Naive B cell (primary cell): Measurements from ENCODE around the gene TP53RK. TPM values are rescaled to one million over a fixed set of nuclear protein-coding genes. Genes with fewer than 3 reads are reported as not detected.

Source experiments
- ATAC-seq, 2 donors: fragments of 150-1000 bp; cut with Tn5 transposase; 2 replicates each; pipeline ENCODE4 v1.10.0; 2021; ENCODE audit warnings: low read depth in 2 of 2, mild to moderate bottlenecking in 2 of 2, moderate library complexity in 2 of 2
- DNase-seq: peaks from one replicate; pipeline ENCODE4 v3.0.0; 2022
- H3K27ac Mint-ChIP-seq, 6 donors: one replicate each; pipeline ENCODE4 v1.8.0; 2020 to 2022; ENCODE audit warnings: mild to moderate bottlenecking in 6 of 6, mixed read lengths in 6 of 6, moderate library complexity in 5 of 6, inconsistent platforms in 2 of 6
- H3K27me3 Mint-ChIP-seq, 3 donors: one replicate each; pipeline ENCODE4 v1.8.0; 2021 to 2022; ENCODE audit warnings: mixed read lengths in 3 of 3, mild to moderate bottlenecking in 1 of 3
- H3K36me3 Mint-ChIP-seq, 2 donors: one replicate each; pipeline ENCODE4 v1.8.0; 2020 to 2022; ENCODE audit warnings: mixed read lengths in 2 of 2, inconsistent platforms in 1 of 2, mild to moderate bottlenecking in 1 of 2
- H3K4me1 Mint-ChIP-seq, 3 donors: one replicate each; pipeline ENCODE4 v1.8.0; 2020 to 2022; ENCODE audit warnings: mixed read lengths in 3 of 3, inconsistent platforms in 1 of 3, mild to moderate bottlenecking in 1 of 3, moderate library complexity in 1 of 3
- H3K4me3 Mint-ChIP-seq, 8 donors: one replicate each; pipeline ENCODE4 v1.8.0; 2020 to 2022; ENCODE audit warnings: mild to moderate bottlenecking in 8 of 8, mixed read lengths in 8 of 8, moderate library complexity in 8 of 8, inconsistent platforms in 2 of 8
- H3K9me3 Mint-ChIP-seq, 7 donors: one replicate each; pipeline ENCODE4 v1.8.0; 2020 to 2022; ENCODE audit warnings: mixed read lengths in 7 of 7, mild to moderate bottlenecking in 5 of 7, inconsistent platforms in 2 of 7, moderate library complexity in 1 of 7
- polyA plus RNA-seq, 6 donors: library from polyadenylated mRNA; unstranded; fragments of 300-500 nt; fragmentation: Illumina TruSeq; gene quantifications; one replicate each; pipeline ENCODE4 v1.2.3, GENCODE V29; 2021; ENCODE audit warnings: low read depth in 6 of 6

The TP53RK gene
- polyA plus RNA-seq, 6 donors from 2014 or later = 7.2 to 18.8 (median 13.4) TPM

DNA sequence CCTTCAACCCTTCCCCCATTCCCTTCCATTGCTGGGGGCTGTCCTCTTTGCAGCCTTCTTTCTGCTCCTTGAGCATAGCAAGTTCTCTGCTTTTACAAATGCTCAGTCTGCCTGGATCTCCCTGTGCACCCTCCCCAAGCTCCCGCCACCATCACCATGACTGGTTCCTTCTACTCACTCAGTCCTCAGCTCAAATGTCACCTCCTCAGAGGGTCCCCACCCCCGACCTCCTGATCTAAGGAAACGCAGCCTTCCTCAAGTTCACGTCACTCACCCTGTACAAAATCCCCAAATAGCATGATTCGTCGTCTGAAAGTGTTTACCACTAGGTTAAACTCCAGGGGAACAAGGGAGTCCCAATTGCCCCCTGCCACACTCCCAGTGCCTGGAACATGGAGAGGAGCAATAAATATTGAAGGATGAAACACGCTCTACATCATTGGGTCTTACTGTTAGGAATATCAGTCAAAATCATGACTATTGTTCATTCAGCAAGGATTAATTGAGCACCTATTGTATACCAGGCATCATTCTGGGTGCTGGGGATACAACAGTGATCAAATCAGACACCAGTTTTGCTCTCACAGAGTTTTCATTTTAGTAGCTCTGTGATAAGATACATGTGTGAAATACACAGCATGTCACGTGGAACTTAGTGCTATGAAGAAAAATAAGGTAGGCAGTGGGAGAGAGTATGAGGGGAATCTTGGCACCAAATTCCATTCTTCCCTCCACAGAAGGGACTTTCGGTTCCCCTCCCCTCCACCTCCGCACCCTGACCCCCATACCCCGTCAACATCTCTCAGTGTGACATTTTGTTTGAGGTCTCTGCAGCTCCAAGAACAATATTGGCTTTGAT is 15.6 kb downstream of the TP53RK start:
- no peak overlapping the region for H3K4me3 Mint-ChIP-seq
- DNase-seq = no peak
- peaks cover 2 to 14% (median 8%) of the 10 kb centered on the region in 7 donors for H3K9me3 Mint-ChIP-seq
- peak overlapping the region in 1 of 6 donors; percentile 33 for H3K27ac Mint-ChIP-seq
- no peak for ATAC-seq
- peaks cover 4 to 10% of the 10 kb centered on the region in 2 donors for H3K36me3 Mint-ChIP-seq
- no peaks in the 10 kb centered on the region for H3K27me3 Mint-ChIP-seq
- peaks cover 0 to 4% (median 0%) of the 10 kb centered on the region in 3 donors for H3K4me1 Mint-ChIP-seq

DNA sequence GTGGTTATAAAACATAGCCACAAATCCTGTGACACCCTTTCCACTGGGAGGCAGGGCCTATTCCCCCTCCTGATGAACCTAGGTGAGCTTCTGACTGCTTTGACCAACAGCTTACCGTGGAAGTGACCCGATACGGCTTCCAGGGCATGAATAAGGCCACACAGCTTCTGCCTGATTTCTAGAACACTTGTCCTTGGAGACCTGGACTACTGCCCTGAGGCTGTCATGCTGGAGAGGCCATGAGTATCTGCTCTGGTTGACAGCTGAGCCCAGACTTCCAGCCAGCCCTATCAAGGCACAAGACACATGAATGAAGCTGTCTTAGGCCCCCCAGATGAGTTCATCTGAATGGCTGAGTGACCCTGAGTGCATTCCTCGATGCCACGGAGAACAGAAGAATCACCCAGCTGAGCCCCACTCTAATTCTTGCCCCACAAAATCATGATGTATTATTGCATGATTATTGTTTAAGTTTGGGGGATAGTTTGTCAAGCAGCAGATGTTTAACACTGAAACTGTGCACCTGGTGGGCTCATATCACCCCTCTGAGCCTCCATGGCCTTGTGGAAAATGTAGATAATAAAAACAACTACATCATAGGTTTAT is 16.6 kb downstream of the TP53RK start:
- Mint-ChIP-seq H3K4me1 (peaks cover 0 to 4% (median 0%) of the 10 kb centered on the region in 3 donors), H3K27ac (no peak overlapping the region), H3K4me3 (no peak overlapping the region), H3K36me3 (peaks cover 3 to 10% of the 10 kb centered on the region in 2 donors), H3K27me3 (no peaks in the 10 kb centered on the region), H3K9me3 (peaks cover 2 to 14% (median 8%) of the 10 kb centered on the region in 7 donors)
- ATAC-seq (no peak), DNase-seq (no peak)

DNA sequence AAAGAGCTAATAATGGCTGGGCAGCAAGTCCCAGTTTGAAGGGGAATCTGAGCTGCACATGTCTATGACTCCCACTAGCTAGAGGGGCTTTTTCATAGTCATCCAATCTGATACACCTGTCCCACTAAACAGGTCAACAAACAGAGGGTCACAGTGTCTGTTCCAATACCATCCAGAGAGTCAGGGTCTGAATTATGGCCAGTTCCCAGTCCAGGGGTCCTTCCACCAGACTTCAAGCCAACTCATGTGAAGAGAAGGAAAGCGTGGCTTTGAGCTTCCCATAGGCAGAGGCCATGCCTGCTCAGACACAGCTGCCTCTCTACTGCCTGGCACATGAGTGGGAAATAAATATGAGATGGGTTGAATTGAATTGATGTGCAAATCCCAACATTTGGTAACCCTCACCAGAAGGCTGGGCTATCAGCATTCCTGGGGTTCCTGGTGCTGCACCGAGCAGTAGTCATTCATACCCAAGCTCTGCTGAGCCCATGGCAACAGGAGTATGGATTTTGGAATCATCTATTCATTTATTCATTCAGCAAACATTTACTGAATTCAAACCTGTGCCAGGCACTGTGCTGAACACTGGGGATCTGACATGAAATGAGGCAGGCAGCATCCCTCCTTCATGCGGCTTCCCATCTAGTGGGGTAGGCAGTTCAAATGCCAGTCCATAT is 17.2 kb downstream of the TP53RK start:
- ATAC-seq (no peak), DNase-seq (no peak)
- Mint-ChIP-seq H3K4me1 (peaks cover 0 to 4% (median 0%) of the 10 kb centered on the region in 3 donors), H3K27ac (no peak overlapping the region), H3K36me3 (peaks cover 0 to 10% of the 10 kb centered on the region in 2 donors), H3K9me3 (peaks cover 2 to 14% (median 8%) of the 10 kb centered on the region in 7 donors), H3K27me3 (no peaks in the 10 kb centered on the region), H3K4me3 (no peak overlapping the region)

DNA sequence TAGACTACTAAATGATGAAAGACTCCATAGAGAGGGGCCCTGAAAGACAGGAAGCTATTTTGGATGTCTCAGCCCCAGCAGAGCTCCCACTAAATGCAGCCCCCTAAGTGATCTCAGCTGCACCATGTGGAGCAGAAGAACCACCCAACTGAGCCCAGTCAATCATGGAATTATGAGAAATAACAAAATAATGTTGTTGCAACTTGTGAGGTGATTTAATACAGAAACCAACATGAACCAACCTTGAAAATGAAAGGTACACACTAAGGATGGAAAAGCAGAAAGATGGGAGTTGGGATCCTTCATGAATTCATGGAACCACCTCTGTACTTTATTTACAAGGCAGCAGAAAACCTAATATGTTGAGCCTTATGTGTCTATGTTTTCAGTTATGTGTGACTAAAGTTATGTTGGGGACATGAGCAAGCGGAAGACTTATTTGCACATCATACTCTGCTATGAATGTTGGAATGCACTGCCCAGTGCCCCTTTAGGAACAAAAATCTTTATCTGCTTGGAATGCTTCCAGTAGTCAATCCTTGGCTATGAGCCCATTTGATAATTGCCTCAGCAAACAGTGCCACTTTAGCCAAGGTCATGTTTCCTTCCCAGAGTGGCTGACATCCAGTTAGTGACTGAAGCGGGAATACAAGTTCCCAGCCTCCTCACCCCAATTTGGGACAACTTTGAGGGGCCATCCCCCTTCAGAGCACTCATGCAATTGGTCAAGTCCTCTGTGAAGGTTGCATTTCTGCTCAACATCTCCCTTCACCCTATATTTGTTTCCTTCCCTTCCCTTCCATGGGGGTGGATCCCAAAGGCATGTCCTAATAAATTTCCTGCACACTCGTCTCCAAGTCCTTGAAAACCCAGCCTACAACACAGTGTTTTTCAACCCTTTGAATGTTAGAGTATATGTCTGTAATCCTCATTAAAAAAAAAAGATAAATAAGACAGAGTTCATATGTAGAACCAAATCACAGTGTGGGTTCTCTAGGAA is 18.4 kb downstream of the TP53RK start:
- Mint-ChIP-seq H3K4me1 (peaks cover 0 to 4% (median 0%) of the 10 kb centered on the region in 3 donors), H3K4me3 (no peak overlapping the region), H3K9me3 (peaks cover 2 to 14% (median 8%) of the 10 kb centered on the region in 7 donors), H3K27ac (no peak overlapping the region), H3K27me3 (no peaks in the 10 kb centered on the region), H3K36me3 (peaks cover 0 to 10% of the 10 kb centered on the region in 2 donors)
- no peak for ATAC-seq
- DNase-seq = no peak

DNA sequence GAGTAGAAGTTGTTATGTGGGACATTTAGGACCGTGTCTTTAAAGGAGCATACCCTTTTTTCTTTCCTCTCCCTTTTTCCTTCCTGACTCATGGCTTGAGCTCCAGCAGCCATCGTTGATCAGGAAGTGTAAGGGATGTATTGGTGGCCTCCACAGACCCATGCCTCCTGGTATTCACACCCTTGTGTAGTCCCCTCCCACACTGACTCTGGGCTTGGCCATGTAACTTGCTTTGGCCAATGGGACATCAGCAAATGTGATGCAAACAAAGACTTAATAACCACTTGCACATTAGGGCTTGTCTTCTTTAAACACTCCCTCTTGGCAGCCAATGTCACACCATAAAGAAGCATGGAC is 19.0 kb downstream of the TP53RK start:
- Mint-ChIP-seq H3K27me3 (no peaks in the 10 kb centered on the region), H3K36me3 (peaks cover 0 to 10% of the 10 kb centered on the region in 2 donors), H3K27ac (no peak overlapping the region), H3K9me3 (peaks cover 2 to 14% (median 8%) of the 10 kb centered on the region in 7 donors), H3K4me1 (peaks cover 0 to 4% (median 0%) of the 10 kb centered on the region in 3 donors), H3K4me3 (no peak overlapping the region)
- ATAC-seq (no peak), DNase-seq (no peak)

DNA sequence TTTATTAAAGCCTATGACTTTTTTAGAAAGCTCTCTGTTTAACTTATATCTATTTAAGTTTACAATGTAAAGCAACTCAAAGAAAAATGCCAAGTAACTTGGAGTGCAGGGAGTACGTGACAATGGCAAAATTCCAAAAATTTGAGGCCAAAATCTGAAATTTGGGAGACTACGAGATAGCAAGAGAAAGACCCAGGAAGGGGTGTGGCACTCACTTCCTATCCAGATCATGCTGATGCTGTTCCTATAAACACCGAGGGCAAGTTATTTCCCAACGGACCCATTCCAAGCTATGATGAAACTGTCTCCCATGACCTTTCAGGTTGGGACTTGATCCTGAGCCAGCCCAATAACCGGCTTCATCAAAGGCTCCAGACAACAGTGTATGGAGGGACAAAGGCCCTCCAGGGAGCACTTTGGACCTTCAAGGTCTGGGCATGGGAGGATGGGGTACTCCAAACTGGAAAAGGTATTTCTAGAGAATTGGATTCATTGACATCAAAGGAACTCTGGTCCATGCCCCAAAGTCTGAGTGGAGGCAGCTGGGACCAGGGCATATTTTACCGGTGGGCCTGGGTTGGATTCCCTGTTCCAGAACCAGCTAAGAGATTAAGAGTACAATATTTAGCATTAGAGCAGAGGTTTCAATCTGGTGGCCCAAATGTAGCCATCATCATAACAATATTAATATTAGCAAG is 22.3 kb downstream of the TP53RK start:
- H3K9me3 Mint-ChIP-seq = peaks cover 2 to 14% (median 8%) of the 10 kb centered on the region in 7 donors
- peaks cover 0 to 10% of the 10 kb centered on the region in 2 donors for H3K36me3 Mint-ChIP-seq
- H3K4me1 Mint-ChIP-seq = no peaks in the 10 kb centered on the region
- peaks cover 0 to 2% (median 0%) of the 10 kb centered on the region in 3 donors for H3K27me3 Mint-ChIP-seq
- ATAC-seq (no peak), DNase-seq (no peak)
- no peak overlapping the region for H3K4me3 Mint-ChIP-seq
- no peak overlapping the region for H3K27ac Mint-ChIP-seq

DNA sequence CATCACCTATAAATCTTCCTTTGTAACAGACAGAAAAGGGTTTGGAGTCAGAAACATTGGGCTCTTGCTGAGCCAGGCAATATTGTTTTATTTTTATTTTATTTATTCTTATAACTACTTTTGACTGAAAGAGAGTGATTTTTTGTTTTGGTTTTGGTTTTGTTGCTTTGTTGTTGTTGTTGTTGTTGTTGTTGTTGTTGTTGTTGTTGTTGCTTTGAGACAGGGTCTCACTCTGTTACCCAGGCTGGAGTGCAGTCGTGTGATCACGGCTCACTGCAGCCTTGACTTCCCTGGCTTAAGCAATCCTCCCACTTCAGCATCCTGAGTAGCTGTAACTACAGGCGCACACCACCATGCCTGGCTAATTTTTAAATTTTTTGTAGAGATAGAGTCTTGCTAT is 22.9 kb downstream of the TP53RK start:
- ATAC-seq (no peak), DNase-seq (no peak)
- H3K9me3 Mint-ChIP-seq = peaks cover 2 to 12% (median 8%) of the 10 kb centered on the region in 7 donors
- H3K27me3 Mint-ChIP-seq = peaks cover 0 to 5% (median 0%) of the 10 kb centered on the region in 3 donors
- H3K4me1 Mint-ChIP-seq = no peaks in the 10 kb centered on the region
- H3K4me3 Mint-ChIP-seq = no peak overlapping the region
- H3K27ac Mint-ChIP-seq = no peak overlapping the region
- peaks cover 0 to 10% of the 10 kb centered on the region in 2 donors for H3K36me3 Mint-ChIP-seq

DNA sequence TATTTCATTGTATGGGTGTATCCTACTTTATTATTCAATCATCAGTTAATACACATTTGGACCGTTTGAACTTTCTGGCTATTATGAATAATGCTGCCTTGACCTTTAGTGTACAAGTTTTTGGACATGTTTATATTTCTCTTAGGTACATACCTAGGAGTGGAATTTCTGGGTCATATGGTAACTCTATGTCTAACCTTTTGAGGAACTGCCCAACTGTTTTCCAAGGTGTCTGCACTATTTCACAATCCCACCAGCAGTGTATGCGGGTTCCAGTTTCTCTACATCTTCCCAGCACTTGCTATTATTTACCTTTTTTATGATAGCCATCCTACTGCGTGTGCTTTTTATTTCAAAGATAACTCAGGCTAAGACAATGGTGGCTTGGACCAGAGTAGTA is 23.6 kb downstream of the TP53RK start:
- no peaks in the 10 kb centered on the region for H3K4me1 Mint-ChIP-seq
- no peak overlapping the region for H3K4me3 Mint-ChIP-seq
- DNase-seq (no peak), ATAC-seq (no peak)
- H3K36me3 Mint-ChIP-seq = peaks cover 0 to 4% of the 10 kb centered on the region in 2 donors
- H3K9me3 Mint-ChIP-seq = peaks cover 0 to 6% (median 4%) of the 10 kb centered on the region in 7 donors
- no peak overlapping the region for H3K27ac Mint-ChIP-seq
- H3K27me3 Mint-ChIP-seq = peaks cover 0 to 5% (median 3%) of the 10 kb centered on the region in 3 donors

DNA sequence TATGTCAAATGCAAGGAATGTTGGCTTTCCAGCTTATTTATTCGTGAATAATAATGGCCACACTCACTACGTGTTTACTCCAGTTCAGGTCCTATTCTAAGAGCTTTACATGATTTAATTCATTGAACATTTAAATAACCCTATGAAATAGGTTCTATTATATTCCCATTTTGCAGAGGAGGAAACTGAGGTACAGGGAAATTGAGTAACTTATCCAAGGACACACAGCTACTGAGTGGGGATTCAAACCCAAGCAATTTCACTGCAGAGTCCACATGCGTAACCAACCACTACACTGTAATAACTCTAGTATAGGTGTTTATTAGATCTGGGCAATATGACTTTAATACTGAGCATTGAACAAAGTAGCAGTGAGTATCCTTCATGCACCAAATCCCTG is 25.7 kb downstream of the TP53RK start:
- DNase-seq (no peak), ATAC-seq (no peak)
- no peaks in the 10 kb centered on the region for H3K36me3 Mint-ChIP-seq
- no peak overlapping the region for H3K27ac Mint-ChIP-seq
- no peaks in the 10 kb centered on the region for H3K4me1 Mint-ChIP-seq
- no peak overlapping the region for H3K4me3 Mint-ChIP-seq
- no peaks in the 10 kb centered on the region for H3K9me3 Mint-ChIP-seq
- H3K27me3 Mint-ChIP-seq = peaks cover 0 to 6% (median 5%) of the 10 kb centered on the region in 3 donors

DNA sequence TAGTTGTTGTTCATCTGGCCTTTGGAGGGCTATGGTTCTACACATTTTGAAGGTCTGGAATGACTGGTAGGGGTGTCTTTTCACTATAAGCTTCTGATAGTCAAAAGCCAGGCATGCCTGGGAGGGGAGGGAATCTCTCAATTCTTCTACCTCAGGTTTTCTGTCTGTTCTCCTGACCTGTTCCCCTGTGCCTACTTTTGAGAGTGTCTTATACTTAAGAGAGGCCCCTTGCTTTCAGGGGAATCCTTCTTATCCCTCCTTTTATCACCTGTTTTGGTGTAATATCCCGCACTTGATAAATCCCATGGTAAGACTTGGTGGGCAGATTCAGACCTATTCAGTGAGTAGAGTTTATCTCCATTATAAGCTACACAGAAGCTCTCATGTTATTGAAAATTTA is 27.6 kb downstream of the TP53RK start:
- no peaks in the 10 kb centered on the region for H3K9me3 Mint-ChIP-seq
- no peaks in the 10 kb centered on the region for H3K4me1 Mint-ChIP-seq
- ATAC-seq = no peak
- peaks cover 0 to 6% (median 5%) of the 10 kb centered on the region in 3 donors for H3K27me3 Mint-ChIP-seq
- no peaks in the 10 kb centered on the region for H3K36me3 Mint-ChIP-seq
- H3K27ac Mint-ChIP-seq = no peak overlapping the region
- no peak for DNase-seq
- no peak overlapping the region for H3K4me3 Mint-ChIP-seq

DNA sequence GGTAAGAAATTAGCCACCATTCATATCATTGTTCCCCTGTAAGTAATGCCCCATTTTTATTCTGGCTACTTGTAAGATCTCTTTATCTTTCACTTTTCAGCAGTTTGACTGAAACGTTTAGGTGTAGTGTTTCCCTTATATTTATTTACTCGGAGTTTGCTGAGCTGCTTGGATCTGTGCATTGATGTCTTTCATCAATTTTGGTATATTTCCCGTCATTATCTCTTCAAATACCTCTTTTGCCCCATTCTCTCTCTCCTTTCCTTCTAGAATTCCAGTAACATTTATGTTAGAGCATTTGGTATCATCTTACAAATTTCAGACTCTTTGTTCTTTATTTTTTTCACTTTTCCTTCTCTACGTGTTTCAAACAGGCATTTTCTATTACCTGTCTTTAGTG is 28.8 kb downstream of the TP53RK start:
- Mint-ChIP-seq H3K4me1 (no peaks in the 10 kb centered on the region), H3K36me3 (no peaks in the 10 kb centered on the region)
- no peak for DNase-seq

DNA sequence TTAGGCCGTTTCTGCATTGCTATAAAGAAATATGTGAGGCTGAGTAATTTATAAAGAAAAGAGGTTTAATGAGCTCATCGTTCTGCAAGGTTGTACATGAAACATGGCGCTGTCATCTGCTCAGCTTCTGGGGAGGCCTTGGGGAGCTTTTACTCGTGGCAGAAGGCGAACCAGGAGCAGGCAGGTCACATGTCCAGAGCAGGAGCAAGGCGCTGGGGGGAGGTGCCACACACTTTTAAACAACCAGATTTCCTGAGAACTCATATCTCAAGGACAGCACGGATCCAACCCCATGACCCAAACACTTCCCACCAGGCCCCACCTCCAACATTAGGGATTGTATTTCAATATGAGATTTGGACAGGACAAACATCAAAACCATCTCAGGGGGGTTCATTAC is 31.6 kb downstream of the TP53RK start:
- Mint-ChIP-seq H3K27ac (no peak overlapping the region), H3K4me3 (no peak overlapping the region), H3K4me1 (no peaks in the 10 kb centered on the region), H3K27me3 (peaks cover 11 to 21% (median 18%) of the 10 kb centered on the region in 3 donors), H3K9me3 (no peaks in the 10 kb centered on the region), H3K36me3 (no peaks in the 10 kb centered on the region)
- ATAC-seq (no peak), DNase-seq (no peak)

More for the DNA sequence above, 28.8 kb downstream of the TP53RK start:
- peaks cover 0 to 6% (median 5%) of the 10 kb centered on the region in 3 donors for H3K27me3 Mint-ChIP-seq
- H3K27ac Mint-ChIP-seq = no peak overlapping the region
- ATAC-seq = no peak
- H3K4me3 Mint-ChIP-seq = no peak overlapping the region
- H3K9me3 Mint-ChIP-seq = no peaks in the 10 kb centered on the region
